Measurements from ENCODE around the gene CAMK1D.
"Not testable (repeated sequence)": the region's sequence is repeated elsewhere in the genome, so short reads cannot be mapped to it uniquely, and the experiment has no call there.

GRCh38 chr10:12810046-12810445 is 460.7 kb downstream of the CAMK1D start:
- TF ChIP-seq CTCF, POLR2A (IDR thresholded peaks at IDR 0.05): not testable (repeated sequence)
